ENCODE data around the gene ATG2B.

The ATG2B gene

DNA sequence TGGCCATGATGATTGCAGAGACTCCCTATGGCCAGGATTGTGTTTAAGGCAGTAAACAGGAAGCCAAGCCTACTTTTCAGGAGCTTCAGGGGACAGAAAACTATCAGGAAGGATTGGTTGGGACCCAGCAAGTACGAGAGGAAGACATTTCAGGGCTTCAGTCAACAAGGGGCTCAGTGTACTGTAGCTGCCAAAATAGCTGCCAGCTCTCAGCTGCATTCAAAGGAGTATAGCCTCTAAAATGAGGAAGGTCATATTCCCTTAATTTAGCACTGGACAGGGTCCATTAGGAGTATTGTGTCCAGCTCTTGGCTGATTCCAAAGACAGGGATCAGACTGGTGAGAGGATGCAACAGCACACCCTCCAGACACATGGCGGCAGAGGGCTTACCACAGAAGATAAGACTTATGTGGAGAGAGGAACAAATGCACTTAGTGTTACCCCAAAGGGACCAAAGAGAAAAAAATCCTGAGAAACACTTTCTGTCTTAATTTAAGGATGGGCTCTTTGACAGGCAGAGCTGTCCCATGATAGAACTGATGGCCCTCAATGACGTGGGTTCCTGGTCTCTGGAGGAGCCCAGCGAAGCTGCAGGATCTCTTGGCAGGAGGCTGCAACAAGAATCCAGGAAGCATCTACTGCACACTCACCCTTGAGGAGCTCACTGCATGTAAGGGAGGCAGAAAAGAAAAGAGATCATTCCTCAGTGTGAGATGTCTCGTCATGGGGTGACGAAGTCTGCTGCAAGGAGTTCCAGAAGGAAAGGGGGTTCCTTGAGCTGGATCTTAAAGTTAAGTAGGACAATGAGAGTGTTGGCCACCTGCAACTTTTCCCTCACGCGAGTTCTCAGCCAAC, 92.3 kb downstream of the ATG2B start:
- no peak for DNase-seq (ENCODE audit: low spot score)

DNA sequence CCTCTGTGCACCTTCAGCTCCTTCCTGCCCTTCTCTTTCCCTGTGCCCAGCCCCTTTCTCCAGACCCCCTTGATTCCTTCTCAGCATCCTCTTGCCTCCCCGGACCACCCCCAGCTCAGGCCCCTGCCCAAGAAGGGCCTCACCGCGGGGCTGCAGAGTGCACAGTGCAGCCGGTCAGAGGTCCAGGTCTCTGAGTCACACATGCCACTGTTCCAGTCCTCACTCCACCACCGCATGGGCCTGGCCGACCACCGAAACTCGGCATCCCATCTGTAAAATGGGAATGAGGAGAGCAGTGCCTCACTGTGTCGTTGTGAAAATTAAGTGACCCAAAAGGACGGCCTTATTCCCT, 93.8 kb downstream of the ATG2B start:
- no peak for DNase-seq (ENCODE audit: low spot score)

- DNase-seq (ENCODE audit: low spot score), result no peak
Observed at GRCh38 chr14:96268431-96269358, 94.4 kb downstream of the ATG2B start.

GRCh38 chr14:96267916-96268315, 95.2 kb downstream of the ATG2B start:
- no peak for DNase-seq (ENCODE audit: low spot score)

GRCh38 chr14:96267336-96267735, 95.8 kb downstream of the ATG2B start:
- no peak for DNase-seq (ENCODE audit: low spot score)

DNA sequence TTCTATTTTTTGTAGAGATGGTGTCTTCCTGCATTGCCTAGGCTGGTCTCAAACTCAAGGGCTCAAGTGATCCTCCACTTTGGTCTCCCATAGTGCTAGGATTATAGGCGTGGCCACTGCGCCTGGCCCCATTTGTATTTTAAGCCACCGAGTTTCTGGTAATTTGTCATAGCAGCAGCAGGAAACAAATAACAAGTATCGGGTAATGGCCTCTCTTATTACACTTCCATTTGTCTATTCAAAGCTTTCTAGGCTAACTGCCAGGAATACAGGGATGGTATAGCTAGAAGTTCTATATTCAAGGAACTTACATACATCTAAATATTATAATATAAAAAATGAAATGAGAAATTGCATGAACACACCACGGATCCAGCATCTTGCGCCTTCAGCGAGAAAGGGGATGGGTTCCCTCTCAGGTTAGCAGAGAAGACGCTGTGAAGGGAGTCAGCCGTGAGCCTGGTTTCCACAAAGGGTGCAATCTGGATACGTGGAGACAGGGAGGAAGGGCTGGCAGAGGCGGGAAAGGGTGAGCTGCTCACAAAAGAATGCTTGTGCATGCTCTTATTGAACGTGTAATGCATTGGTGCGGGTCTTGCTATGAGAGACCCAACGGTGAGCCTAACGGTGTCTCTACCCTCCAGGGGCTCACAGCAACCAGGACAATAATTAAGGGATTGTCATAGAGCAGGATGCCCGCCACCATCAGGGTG, 97.6 kb downstream of the ATG2B start:
- no peak for DNase-seq (ENCODE audit: low spot score)

GRCh38 chr14:96264853-96265252, 98.3 kb downstream of the ATG2B start:
- no peak for DNase-seq (ENCODE audit: low spot score)

- DNase-seq (ENCODE audit: low spot score), result no peak
Observed at GRCh38 chr14:96264200-96264553, 99.0 kb downstream of the ATG2B start.

- no peak for DNase-seq (ENCODE audit: low spot score)
Observed at GRCh38 chr14:96263347-96264199, 99.6 kb downstream of the ATG2B start.

DNA sequence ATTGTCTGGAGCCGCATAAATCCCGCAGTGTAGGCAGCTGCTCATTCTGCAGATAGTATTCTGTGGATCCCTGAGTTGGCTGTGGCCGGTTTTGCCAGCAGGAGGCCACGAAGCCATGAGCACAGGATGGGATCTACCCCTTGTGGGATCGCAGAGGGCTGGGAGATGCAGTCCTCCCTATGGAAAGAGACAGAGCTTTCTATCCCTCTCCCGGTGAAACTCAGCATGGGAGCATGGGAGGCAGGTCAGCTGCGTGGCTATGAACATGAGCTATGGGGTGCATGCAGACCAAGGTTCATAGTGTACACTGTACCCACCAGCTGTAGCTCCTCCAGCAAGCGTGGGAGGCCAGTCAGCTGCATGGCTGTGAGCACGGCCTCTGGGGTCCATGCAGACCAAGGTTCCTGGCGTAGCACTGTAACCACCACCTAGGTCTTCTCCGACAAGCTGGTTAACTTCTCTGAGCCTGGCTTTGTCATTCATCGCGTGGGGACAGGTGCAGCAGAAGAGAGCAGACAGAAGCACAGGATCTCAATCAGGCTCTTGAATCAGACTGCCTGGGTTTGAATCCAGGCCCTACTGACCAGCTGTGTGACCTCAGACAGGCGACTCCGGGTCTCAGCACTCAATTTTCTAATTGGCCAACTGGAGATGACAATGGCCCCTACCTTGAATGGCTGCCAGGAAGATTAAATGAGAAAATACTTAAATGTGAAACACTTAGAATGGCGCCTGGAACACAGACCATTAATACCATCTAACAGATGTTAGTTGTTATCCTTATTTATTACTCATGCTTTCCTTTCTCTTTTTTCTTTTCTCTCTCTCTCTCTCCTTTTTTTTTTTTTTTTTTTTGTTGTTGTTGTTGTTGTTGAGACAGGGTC, 101.1 kb downstream of the ATG2B start:
- DNase-seq (ENCODE audit: low spot score), result no peak

- DNase-seq (ENCODE audit: low spot score), result no peak
Observed at GRCh38 chr14:96261053-96261452, 102.1 kb downstream of the ATG2B start.

GRCh38 chr14:96260341-96260821, 102.8 kb downstream of the ATG2B start:
- no peak for DNase-seq (ENCODE audit: low spot score)

GRCh38 chr14:96257900-96258299, 105.2 kb downstream of the ATG2B start:
- no peak for DNase-seq (ENCODE audit: low spot score)

DNA sequence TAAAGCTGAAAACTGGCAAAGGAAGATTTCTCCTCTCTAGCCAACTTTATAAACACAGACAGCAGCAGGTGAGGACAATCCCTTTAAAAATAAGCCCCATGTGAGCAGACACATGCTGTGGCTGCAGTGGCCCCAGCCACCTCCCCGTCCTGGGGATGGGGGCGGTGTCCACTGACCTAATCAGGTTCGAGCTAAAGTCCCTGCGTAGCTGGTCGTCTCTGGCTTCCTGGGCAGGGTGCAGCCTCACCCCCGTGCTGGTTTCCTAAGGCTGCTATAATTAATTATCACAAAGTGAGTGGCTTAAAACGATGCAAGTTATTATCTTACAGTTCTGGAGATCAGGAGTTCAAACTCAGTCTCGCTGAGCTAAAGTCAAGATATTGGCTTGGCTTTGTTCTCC, 106.1 kb downstream of the ATG2B start:
- no peak for DNase-seq (ENCODE audit: low spot score)

DNA sequence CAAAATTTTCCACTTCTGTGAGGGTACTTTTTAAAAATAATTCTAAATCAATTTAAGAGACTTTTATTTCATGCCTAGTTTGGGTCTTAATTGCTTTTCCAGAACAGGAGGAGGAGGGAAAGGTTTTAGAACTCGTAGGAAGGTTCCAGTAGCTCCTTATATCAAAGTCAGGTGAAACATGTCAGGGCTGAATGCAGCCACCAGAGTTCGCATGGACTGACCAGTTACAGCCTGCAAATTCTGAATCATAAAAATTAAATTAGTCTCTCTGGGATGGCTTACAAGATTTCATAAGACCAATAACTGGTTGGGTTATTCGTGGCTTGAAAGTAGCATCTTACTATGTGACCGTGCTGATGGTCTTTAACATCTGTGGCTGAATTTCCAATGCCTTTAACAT, 106.7 kb downstream of the ATG2B start:
- no peak for DNase-seq (ENCODE audit: low spot score)

- no peak for DNase-seq (ENCODE audit: low spot score)
Observed at GRCh38 chr14:96255501-96256366, 107.4 kb downstream of the ATG2B start, which contains the start of gene BDKRB1. TSS of gene BDKRB1 (plus strand) at chr14:96256210. CDS start at chr14:96263683, 7,473 bp downstream.

GRCh38 chr14:96254687-96255086, 108.5 kb downstream of the ATG2B start:
- no peak for DNase-seq (ENCODE audit: low spot score)

DNA sequence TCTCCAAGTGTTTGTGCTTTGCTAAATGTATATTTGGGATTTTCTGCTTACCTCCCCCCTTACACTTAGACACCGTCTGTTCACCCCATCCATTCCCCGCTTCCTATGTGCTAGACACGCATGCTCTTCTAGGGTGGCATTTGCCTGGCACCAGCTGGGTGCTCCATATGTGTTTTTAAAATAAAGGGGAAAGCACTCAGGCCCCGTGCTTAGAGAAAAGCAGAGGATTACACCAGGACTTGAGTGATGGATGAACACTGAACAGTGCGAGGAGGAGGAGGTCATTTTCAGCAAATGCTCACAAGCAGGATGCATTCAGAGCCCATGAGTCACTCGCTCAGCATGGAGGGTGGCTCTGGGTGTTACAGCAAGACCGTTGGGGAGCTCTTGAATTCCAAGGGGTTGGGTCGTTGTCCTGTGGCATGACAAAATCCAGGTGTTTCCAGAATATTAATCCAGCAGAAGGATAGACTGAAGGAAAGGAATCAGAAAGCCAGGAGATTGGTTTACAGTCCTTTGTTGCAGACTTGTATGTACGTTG, 110.1 kb downstream of the ATG2B start:
- DNase-seq (ENCODE audit: low spot score), result no peak

Measured in hematopoietic multipotent progenitor cell treated with erythropoietin and hydrocortisone succinate and interleukin-3 and kit ligand, for 15 days (in vitro differentiated cells).